ENCODE measurements around the gene MALRD1. TPM values are rescaled to one million over a fixed set of nuclear protein-coding genes. Genes with fewer than 3 reads are reported as not detected.

The MALRD1 gene
- total and polyA plus RNA-seq, 10 donors = 0.06 to 1.6 (median 0.43) TPM

GRCh38 chr10:19256331-19256730 lies 207.7 kb downstream of the MALRD1 start:
- Histone ChIP-seq H3K27ac (no peak overlapping the region), H3K36me3 (no peaks in the 10 kb centered on the region), H3K9me3 (peaks cover 0 to 6% (median 0%) of the 10 kb centered on the region in 8 donors), H3K4me3 (no peak overlapping the region), H3K27me3 (replicated peaks in 1 of 7) (no peaks in the 10 kb centered on the region), H3K4me1 (no peaks in the 10 kb centered on the region)
- intact Hi-C loops (cut with DNase I; ENCODE audit: low total_unique reads) = no loop called here
- 60 to 79% (median 64%) methylated on average over 1 of the region's 1 CpG for WGBS, 5 donors
- no peak for DNase-seq
- no peak for TF ChIP-seq CTCF (IDR thresholded peaks at IDR 0.05 in 8 of 11, conservative IDR thresholded peaks at IDR 0.05 in 3 of 11)
- no peak for TF ChIP-seq POLR2A (IDR thresholded peaks at IDR 0.05)
- no peak for TF ChIP-seq POLR2AphosphoS5 (IDR thresholded peaks at IDR 0.05)

- TF ChIP-seq CTCF (IDR thresholded peaks at IDR 0.05 in 8 of 11, conservative IDR thresholded peaks at IDR 0.05 in 3 of 11) (no peak), POLR2AphosphoS5 (IDR thresholded peaks at IDR 0.05) (no peak), POLR2A (IDR thresholded peaks at IDR 0.05) (no peak)
- DNase-seq = no peak
- H3K27me3 ChIP-seq (replicated peaks in 1 of 7) = no peaks in the 10 kb centered on the region
- no peaks in the 10 kb centered on the region for H3K4me1 ChIP-seq
- no peaks in the 10 kb centered on the region for H3K36me3 ChIP-seq
- no peak overlapping the region for H3K4me3 ChIP-seq
- intact Hi-C loops (cut with DNase I; ENCODE audit: low total_unique reads) = no loop called here
- whole genome bisulfite sequencing, 5 donors = 78 to 94% (median 83%) methylated on average over 1 of the region's 1 CpG
- no peak overlapping the region for H3K27ac ChIP-seq
- peaks cover 0 to 5% (median 0%) of the 10 kb centered on the region in 8 donors for H3K9me3 ChIP-seq
Measured at GRCh38 chr10:19263262-19263661, 214.7 kb downstream of the MALRD1 start.

DNA sequence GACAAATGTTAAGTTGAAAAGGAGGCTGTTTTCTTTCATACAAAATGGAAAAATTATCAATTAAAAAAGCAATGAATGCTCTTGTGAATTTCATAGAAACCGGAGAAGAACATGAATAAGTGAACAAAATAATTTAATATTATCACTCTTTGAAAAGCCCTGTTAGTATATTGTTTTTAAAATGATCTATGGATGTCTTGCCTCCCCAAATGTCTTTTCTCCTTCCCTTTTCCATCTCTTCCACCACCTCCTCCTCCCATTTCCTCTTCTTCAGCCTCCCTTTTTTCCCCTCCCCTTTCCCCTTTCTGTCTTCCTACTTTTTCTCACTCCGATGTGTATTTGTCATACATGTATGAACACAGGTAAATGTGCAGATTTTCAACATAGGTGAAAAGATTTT lies 234.7 kb downstream of the MALRD1 start:
- DNase-seq = no peak
- H3K4me1 ChIP-seq = no peaks in the 10 kb centered on the region
- TF ChIP-seq CTCF (IDR thresholded peaks at IDR 0.05 in 8 of 11, conservative IDR thresholded peaks at IDR 0.05 in 3 of 11) = no peak
- no peak for TF ChIP-seq POLR2A (IDR thresholded peaks at IDR 0.05)
- no peak for TF ChIP-seq POLR2AphosphoS5 (IDR thresholded peaks at IDR 0.05)
- H3K27me3 ChIP-seq (replicated peaks in 1 of 7) = no peaks in the 10 kb centered on the region
- no peak overlapping the region for H3K27ac ChIP-seq
- no peak overlapping the region for H3K4me3 ChIP-seq
- 76 to 91% (median 83%) methylated on average over 2 of the region's 2 CpGs for WGBS, 5 donors
- peaks cover 0 to 7% (median 0%) of the 10 kb centered on the region in 8 donors for H3K9me3 ChIP-seq
- intact Hi-C loops (cut with DNase I; ENCODE audit: low total_unique reads) = no loop called here
- H3K36me3 ChIP-seq = no peaks in the 10 kb centered on the region

GRCh38 chr10:19283786-19284185 lies 235.2 kb downstream of the MALRD1 start:
- Histone ChIP-seq H3K36me3 (no peaks in the 10 kb centered on the region), H3K9me3 (peaks cover 0 to 7% (median 0%) of the 10 kb centered on the region in 8 donors), H3K4me1 (no peaks in the 10 kb centered on the region), H3K27ac (no peak overlapping the region), H3K27me3 (replicated peaks in 1 of 7) (no peaks in the 10 kb centered on the region), H3K4me3 (no peak overlapping the region)
- DNase-seq = no peak
- 77 to 84% (median 82%) methylated on average over 5 of the region's 5 CpGs for WGBS, 5 donors
- intact Hi-C loops (cut with DNase I; ENCODE audit: low total_unique reads) = no loop called here
- TF ChIP-seq POLR2AphosphoS5 (IDR thresholded peaks at IDR 0.05) (no peak), CTCF (IDR thresholded peaks at IDR 0.05 in 8 of 11, conservative IDR thresholded peaks at IDR 0.05 in 3 of 11) (no peak), POLR2A (IDR thresholded peaks at IDR 0.05) (no peak)
